KOPT-K1 (cell line): ENCODE measurements around the gene DNMT1.
"Not testable (repeated sequence)": the region's sequence is repeated elsewhere in the genome, so short reads cannot be mapped to it uniquely, and the experiment has no call there.

Experiments
- H3K27ac ChIP-seq: fragments of 200-600 bp; sonication (generic); 2 replicates; pipeline ENCODE4 v1.5.1; 2016; ENCODE audit warnings: antibody characterized with exemption, mild to moderate bottlenecking, low read depth, low read length; ENCODE audit not compliant: poor library complexity, severe bottlenecking
- H3K36me3 ChIP-seq: fragments of 200-600 bp; sonication (generic); 2 replicates; pipeline ENCODE4 v1.5.1; 2017; ENCODE audit warnings: antibody characterized with exemption, mild to moderate bottlenecking, low read length, moderate library complexity; ENCODE audit not compliant: insufficient read depth
- H3K9me3 ChIP-seq: fragments of 200-600 bp; sonication (generic); 2 replicates; pipeline ENCODE4 v1.5.1; 2017; ENCODE audit warnings: antibody characterized with exemption, low read length, mild to moderate bottlenecking; ENCODE audit not compliant: insufficient read depth, poor library complexity, severe bottlenecking

Gene DNMT1

GRCh38 chr19:10206226-10206885 is 11.6 kb upstream of the DNMT1 start:
- Histone ChIP-seq H3K36me3 (no peaks in the 10 kb centered on the region), H3K9me3 (no peaks in the 10 kb centered on the region), H3K27ac (no peak overlapping the region)

- Histone ChIP-seq H3K27ac (no peak overlapping the region), H3K36me3 (no peaks in the 10 kb centered on the region), H3K9me3 (no peaks in the 10 kb centered on the region)
Observed at GRCh38 chr19:10205636-10206035, 10.9 kb upstream of the DNMT1 start.

GRCh38 chr19:10203686-10204085 is 8.9 kb upstream of the DNMT1 start:
- Histone ChIP-seq H3K27ac (no peak overlapping the region), H3K36me3 (no peaks in the 10 kb centered on the region), H3K9me3 (no peaks in the 10 kb centered on the region)

GRCh38 chr19:10201176-10201575 is 6.4 kb upstream of the DNMT1 start:
- Histone ChIP-seq H3K27ac (no peak overlapping the region), H3K9me3 (no peaks in the 10 kb centered on the region)

GRCh38 chr19:10200101-10200500 is 5.3 kb upstream of the DNMT1 start:
- not testable (repeated sequence) for H3K9me3 ChIP-seq, H3K27ac ChIP-seq, H3K36me3 ChIP-seq

More at GRCh38 chr19:10201176-10201575, 6.4 kb upstream of the DNMT1 start:
- H3K36me3 ChIP-seq = no peaks in the 10 kb centered on the region

GRCh38 chr19:10198889-10199644 is 4.3 kb upstream of the DNMT1 start:
- H3K9me3 ChIP-seq, H3K36me3 ChIP-seq: not testable (repeated sequence)
- peak overlapping the region; percentile 47 for H3K27ac ChIP-seq

GRCh38 chr19:10195199-10195519 is 406 bp upstream of the DNMT1 start:
- H3K27ac ChIP-seq = peak overlapping the region; percentile 99
- H3K36me3 ChIP-seq = peaks cover 37% of the 10 kb centered on the region
- no peaks in the 10 kb centered on the region for H3K9me3 ChIP-seq

GRCh38 chr19:10193790-10194499 is 808 bp downstream of the DNMT1 start:
- peak overlapping the region; percentile 99 for H3K27ac ChIP-seq
- peaks cover 49% of the 10 kb centered on the region for H3K36me3 ChIP-seq
- no peaks in the 10 kb centered on the region for H3K9me3 ChIP-seq

GRCh38 chr19:10192922-10193321 is 1.8 kb downstream of the DNMT1 start:
- H3K9me3 ChIP-seq = no peaks in the 10 kb centered on the region
- H3K27ac ChIP-seq = peak overlapping the region; percentile 99
- peaks cover 59% of the 10 kb centered on the region for H3K36me3 ChIP-seq

- Histone ChIP-seq H3K9me3 (no peaks in the 10 kb centered on the region), H3K36me3 (peaks cover 75% of the 10 kb centered on the region), H3K27ac (no peak overlapping the region)
Observed at GRCh38 chr19:10191347-10191746, 3.4 kb downstream of the DNMT1 start.

- Histone ChIP-seq H3K9me3 (no peaks in the 10 kb centered on the region), H3K27ac (no peak overlapping the region), H3K36me3 (peaks cover 88% of the 10 kb centered on the region)
Observed at GRCh38 chr19:10190026-10190425, 4.7 kb downstream of the DNMT1 start.

GRCh38 chr19:10189616-10190015 is 5.1 kb downstream of the DNMT1 start:
- H3K36me3 ChIP-seq = peaks cover 92% of the 10 kb centered on the region

GRCh38 chr19:10187315-10187714 is 7.4 kb downstream of the DNMT1 start:
- H3K9me3 ChIP-seq = no peaks in the 10 kb centered on the region
- no peak overlapping the region for H3K27ac ChIP-seq
- peaks cover 97% of the 10 kb centered on the region for H3K36me3 ChIP-seq

More at GRCh38 chr19:10189616-10190015, 5.1 kb downstream of the DNMT1 start:
- H3K9me3 ChIP-seq = no peaks in the 10 kb centered on the region
- H3K27ac ChIP-seq = no peak overlapping the region

- Histone ChIP-seq H3K36me3 (peaks cover 97% of the 10 kb centered on the region), H3K9me3 (no peaks in the 10 kb centered on the region), H3K27ac (no peak overlapping the region)
Observed at GRCh38 chr19:10184636-10185035, 10.1 kb downstream of the DNMT1 start.

- H3K27ac ChIP-seq = no peak overlapping the region
- H3K36me3 ChIP-seq = peaks cover 97% of the 10 kb centered on the region
- H3K9me3 ChIP-seq = no peaks in the 10 kb centered on the region
Observed at GRCh38 chr19:10183926-10184325, 10.8 kb downstream of the DNMT1 start.
